Measurements from ENCODE around the gene VPS51. TPM values are rescaled to one million over a fixed set of nuclear protein-coding genes. Genes with fewer than 3 reads are reported as not detected.
"Not testable (repeated sequence)": the region's sequence is repeated elsewhere in the genome, so short reads cannot be mapped to it uniquely, and the experiment has no call there.

The VPS51 gene
- total RNA-seq, 1 donor from 2014 or later: 116 TPM

DNA sequence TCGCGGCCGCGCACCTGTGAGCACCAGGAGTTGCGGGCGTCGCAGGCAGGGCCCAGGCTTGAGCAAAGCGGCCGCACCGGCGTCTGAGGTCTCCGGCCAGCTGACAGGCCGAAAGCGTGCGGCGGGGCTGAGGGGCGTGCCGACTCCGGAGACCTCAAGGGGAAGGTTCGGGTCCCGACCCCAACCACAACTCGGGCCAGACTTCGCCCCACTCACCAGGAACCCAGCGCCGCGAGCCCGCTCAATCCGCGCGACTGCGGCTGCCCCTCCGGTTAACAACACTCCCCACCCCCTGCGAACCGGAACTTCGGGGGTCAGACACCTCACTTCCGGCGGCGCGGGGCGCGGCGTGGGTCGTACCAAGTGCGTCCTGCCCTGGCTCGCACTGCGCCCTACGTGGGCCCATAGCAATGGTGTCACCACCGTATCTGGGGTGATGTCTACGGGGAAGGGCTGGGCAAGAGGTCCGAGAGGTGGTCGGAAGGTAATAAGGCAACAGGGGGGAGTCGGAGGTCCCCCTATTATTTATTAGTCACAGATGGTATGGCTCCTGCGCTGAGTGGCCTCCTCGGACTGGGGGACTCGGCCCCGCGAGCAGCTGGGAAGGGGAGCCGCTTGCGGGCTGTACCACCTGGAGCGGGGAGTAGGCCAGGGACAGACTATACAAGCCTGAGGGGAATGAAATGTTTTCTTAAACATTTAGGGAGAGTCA, 38.4 kb downstream of the VPS51 start, which contains the start of gene SYVN1:
Gene SYVN1 (minus strand): TSS at position 280 of the 712 bp plus-strand sequence. CDS start 918 bp downstream, outside the sequence.
- DNase-seq (ENCODE audit: low spot score): peak; percentile 90

GRCh38 chr11:65134952-65135632, 39.1 kb downstream of the VPS51 start:
- DNase-seq (ENCODE audit: low spot score): peak; percentile 95

DNA sequence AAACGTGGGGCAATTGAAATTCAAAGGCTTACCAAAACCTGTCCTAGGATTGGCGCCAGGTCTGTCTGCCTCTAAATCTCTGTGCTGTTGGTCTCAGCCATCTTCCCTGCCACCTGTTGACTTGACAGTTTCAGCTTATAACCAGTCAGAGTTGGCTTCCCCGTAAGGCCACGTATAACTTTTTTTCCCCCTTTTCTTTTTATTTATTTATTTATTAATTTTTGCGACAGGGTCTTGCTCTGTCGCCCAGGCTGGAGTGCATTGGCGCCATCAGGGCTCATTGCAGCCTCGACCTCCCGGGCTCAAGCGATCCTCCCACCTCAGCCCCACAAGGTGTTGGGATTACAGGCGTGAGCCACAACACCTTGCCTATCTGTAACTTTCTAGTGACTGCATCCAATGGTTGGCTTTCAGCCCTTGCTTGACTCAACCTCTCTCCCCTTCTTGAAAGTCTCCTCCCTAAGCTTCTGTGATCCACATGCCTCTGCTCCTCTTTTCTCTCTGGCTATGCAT, 39.7 kb downstream of the VPS51 start:
- no peak for DNase-seq (ENCODE audit: low spot score)

DNA sequence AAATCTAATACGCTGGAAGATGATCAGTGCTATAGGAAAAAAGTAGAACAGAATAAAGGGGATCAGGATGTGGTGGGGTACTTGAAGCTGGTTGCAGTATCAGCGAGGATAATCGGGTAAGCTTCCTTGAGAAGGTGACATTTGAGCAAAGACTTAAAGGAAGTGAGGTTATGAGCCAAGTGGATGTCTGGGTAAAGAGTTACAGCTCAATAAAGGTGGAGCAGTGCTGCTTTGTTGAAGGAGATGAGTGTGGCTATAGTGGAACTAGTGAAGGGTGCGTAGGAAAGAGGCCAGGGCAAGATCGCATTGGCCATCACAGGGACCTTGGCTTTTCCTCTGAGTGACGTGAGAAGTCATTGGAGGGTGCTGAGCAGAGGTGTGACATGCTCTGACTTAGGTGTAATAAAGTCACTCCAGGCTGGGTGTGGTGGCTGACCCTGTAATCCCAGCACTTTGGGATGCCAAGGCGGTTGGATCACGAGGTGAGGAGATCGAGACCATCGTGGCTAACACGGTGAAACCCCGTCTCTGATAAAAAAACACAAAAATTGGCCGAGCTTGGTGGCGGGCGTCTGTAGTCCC, 40.6 kb downstream of the VPS51 start:
- no peak for DNase-seq (ENCODE audit: low spot score)

- DNase-seq (ENCODE audit: low spot score): no peak
Observed at GRCh38 chr11:65141896-65142494, 46.0 kb downstream of the VPS51 start.

DNA sequence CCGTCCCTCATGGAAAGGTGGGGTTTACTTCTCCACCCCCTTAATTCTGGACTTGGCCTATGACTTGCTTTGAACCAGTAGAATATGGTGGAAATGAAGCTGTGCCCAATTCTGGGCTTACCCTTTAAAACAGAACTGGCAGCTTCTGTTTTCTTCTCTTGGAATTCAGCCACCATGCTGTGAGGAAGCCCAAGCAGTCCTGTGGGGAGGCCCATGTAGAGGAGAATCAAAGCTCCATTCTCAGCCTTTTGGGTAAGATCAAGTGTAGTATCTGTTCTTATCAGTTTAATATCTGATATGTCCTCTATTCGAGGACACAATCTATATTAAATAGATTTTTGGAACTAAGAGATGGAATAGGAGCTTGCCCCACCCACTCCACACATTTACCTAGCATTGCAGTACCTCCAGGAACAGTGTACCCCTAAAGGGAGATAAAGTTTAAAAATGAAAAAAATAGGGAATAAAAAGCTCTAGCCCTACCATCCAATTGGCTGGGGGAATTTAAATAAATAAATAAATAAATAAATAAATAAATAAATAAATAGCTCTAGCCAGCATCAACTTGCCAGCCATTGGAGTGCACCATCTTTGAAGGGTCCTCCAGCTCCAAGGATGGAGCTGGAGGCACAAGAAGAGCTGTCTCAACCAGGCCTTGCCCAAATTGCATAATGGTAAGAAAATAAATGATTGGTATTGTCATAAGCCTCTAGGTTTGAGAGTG, 51.5 kb downstream of the VPS51 start:
- no peak for DNase-seq (ENCODE audit: low spot score)

DNA sequence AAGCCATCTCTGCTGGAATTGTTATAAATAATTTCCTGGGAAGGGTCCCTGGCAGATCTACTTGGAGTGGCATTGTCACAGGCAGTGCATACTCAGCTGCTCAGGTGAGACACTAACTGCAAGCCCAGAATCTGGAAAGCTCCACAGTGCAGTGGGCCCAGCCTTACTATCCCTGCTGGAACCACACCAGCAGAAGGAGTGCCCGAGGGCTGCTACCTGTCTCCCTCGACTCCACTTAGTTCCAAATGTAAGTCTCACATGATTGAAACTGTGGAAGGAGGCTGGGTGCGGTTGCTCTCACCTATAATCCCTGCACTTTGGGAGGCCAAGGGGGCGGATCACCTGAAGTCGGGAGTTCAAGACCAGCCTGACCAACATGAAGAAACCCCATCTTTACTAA, 52.6 kb downstream of the VPS51 start:
- DNase-seq (ENCODE audit: low spot score): no peak

DNA sequence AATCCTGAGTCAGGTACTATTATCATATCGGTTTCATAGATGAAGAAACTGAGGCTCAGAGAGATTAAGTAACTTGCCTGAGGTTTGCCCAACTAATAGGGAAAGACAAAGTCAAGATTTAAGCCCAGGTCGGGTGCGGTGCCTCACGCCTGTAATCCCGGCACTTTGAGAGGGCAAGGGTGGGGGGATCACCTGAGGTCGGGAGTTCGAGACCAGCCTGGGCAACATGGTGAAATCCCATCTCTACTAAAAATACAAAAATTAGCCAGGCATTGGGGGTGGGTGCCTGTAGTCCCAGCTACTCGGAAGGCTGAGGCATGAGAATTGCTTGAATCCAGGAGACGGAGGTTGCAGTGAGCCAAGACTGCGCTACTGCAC, 54.1 kb downstream of the VPS51 start:
- not testable (repeated sequence) for DNase-seq (ENCODE audit: low spot score)

DNA sequence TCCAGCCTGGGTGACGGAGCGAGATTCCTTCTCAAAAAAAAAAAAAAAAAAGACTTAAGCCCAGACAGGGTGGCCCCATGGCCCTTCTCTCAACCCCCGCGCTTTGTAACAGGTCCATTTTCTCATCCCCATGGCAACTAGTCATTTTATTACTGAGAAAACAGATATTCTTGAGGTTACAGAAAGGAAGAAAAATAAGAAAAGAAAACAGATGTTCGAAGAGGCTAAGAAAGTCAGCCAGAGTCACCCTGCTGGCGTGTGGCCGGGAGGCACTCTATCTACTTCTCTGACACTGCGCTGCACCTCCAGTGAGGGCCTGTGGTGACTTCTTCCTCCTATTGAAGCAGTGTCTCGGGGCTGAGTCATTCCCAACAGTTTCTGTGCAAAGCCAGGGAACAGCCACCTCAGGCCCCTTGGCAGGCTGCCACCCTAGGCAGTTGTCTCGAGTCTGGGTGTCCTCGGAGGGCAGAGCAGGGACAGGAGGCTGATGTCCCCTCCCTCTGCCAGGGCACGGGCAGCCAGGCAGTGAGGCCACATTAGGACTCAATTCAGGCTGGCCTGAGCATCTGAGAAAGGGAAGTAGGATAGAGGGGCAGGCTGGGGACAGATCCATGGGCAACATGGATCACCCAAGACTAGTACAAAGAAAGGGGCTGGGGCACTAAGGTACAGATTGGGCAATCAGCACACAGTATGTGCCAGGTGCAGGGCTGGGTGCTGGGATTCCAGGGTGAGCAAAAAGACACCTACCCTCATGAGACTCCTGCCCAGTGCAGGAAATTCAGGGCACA, 54.7 kb downstream of the VPS51 start:
- DNase-seq (ENCODE audit: low spot score): peak; percentile 94

DNA sequence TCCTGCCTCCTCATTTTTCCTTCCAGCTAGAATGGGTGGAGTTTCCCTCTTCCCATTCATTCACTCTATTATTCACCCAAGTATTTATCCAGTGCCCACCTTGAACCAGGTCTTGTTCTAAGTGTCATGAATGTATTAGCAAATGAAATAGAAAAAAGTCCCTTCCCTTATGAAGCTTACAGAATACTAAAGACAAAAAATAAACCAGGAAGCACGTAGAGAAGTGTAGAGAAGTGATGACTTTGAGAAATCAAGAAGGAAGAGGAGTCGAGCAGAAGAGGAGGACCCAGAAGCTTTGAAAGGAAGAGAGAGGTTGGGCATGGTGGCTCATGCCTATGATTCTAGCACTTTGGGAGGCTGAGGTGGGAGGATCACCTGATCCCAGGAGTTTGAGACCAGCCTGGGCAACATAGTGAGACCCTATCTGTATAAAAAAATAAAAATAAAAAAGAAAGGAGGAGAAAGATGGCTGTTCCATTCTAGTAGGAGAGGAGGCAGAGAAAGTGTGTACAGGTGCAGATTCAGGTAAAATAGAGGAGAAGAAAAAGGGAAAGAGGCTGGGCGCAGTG, 55.4 kb downstream of the VPS51 start:
- no peak for DNase-seq (ENCODE audit: low spot score)

DNA sequence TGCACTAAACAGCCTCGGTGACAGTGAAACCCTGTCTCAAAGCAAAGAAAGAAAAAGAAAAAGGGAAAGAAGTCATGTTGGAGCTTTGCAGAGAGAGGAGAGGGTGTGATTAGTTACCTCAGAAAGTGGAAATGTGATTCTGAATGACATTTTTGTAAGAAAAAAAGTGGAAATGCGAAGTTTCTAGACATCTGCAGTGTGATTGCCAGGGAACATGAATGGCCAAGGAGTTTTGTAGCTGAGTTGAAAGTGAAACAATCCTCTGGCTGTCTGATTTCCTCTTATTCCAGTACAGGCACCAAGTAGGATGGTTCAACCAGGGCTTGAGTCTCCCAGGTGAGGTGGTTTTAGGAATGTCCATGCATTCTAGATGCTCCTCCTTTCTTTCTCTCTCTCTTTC, 56.1 kb downstream of the VPS51 start:
- DNase-seq (ENCODE audit: low spot score): no peak

- no peak for DNase-seq (ENCODE audit: low spot score)
Observed at GRCh38 chr11:65156256-65156655, 60.2 kb downstream of the VPS51 start.

DNA sequence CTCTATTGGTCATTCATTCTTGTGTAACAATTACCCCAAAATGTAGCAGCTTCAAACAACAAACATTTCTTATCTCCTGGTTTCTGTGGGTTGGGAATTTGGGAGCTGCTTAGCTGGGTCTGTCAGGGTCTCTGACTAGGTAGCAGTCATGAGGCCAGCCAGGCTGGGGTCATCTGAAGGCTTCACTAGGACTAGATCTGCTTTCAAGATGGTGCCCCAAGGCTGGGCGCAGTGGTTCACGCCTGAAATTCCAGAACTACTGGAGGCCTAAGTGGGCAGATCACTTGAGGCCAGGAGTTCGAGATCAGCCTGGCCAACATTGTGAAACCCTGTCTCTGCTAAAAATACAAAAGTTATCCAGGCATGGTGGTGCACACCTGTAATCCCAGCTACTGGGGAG, 60.9 kb downstream of the VPS51 start:
- DNase-seq (ENCODE audit: low spot score): no peak

GRCh38 chr11:65157336-65157735, 61.3 kb downstream of the VPS51 start:
- DNase-seq (ENCODE audit: low spot score): no peak

- DNase-seq (ENCODE audit: low spot score): no peak
Observed at GRCh38 chr11:65159012-65159411, 63.0 kb downstream of the VPS51 start.

- no peak for DNase-seq (ENCODE audit: low spot score)
Observed at GRCh38 chr11:65160643-65161042, 64.6 kb downstream of the VPS51 start.

All from mucosa of gallbladder (tissue), 1 donor.